AG04450 (cell line): Measurements from ENCODE around the gene MRPL42. TPM values are rescaled to one million over a fixed set of nuclear protein-coding genes. Genes with fewer than 3 reads are reported as not detected.

Experiments used
- CTCF ChIA-PET: fragments of 300-600, 350-600 bp; formaldehyde crosslinking; extraction: SDS; loops from one replicate; lab custom pipeline; 2022; ENCODE audit warnings: antibody characterized with exemption, inconsistent platforms; lab: Charles Lee
- POLR2A ChIA-PET: fragments of 350-600 bp; formaldehyde crosslinking; extraction: SDS; loops from one replicate; lab custom pipeline; 2021; ENCODE audit warnings: antibody characterized with exemption, inconsistent platforms; lab: Yijun Ruan, JAX
- DNase-seq: peaks from one replicate; pipeline ENCODE4 v3.0.0-alpha.2; 2011; ENCODE audit warnings: low read depth, low spot score
- H3K27ac ChIP-seq: one replicate; pipeline ENCODE4 v1.5.1; 2012; ENCODE audit warnings: low read depth, low read length, control low read depth
- H3K27me3 ChIP-seq: one replicate; pipeline ENCODE4 v1.6.0; 2012; ENCODE audit warnings: low read length; ENCODE audit not compliant: control insufficient read depth, insufficient read depth
- H3K4me3 ChIP-seq: 2 replicates; pipeline ENCODE4 v1.5.1; 2011; ENCODE audit warnings: mild to moderate bottlenecking, low read depth, low read length, control low read depth
- H3K9me3 ChIP-seq: 2 replicates; pipeline ENCODE4 v1.5.1; 2012; ENCODE audit warnings: low read length; ENCODE audit not compliant: control insufficient read depth, insufficient read depth
- CTCF ChIP-seq: IDR thresholded peaks from 2 replicates; pipeline ENCODE4 v1.5.1; 2011; ENCODE audit warnings: low read depth, low read length, control low read depth, inconsistent platforms
- polyA plus RNA-seq: library from polyadenylated mRNA; depleted of rRNA; stranded (reverse); fragments of >200 nt; gene quantifications from 2 replicates; pipeline ENCODE4 v1.2.3, GENCODE V29; 2011

The MRPL42 gene
- polyA plus RNA-seq, 1 experiment = 100 TPM

- H3K27ac ChIP-seq = no peak overlapping the region
- no peaks in the 10 kb centered on the region for H3K9me3 ChIP-seq
- DNase-seq = no peak
- no peaks in the 10 kb centered on the region for H3K27me3 ChIP-seq
- ChIA-PET POLR2A (no interaction called here), CTCF (no interaction called here)
- no peak overlapping the region for H3K4me3 ChIP-seq
- no peak for TF ChIP-seq CTCF
These were observed 53.1 kb downstream of the MRPL42 start for GRCh38 chr12:93520454-93520853.

DNA sequence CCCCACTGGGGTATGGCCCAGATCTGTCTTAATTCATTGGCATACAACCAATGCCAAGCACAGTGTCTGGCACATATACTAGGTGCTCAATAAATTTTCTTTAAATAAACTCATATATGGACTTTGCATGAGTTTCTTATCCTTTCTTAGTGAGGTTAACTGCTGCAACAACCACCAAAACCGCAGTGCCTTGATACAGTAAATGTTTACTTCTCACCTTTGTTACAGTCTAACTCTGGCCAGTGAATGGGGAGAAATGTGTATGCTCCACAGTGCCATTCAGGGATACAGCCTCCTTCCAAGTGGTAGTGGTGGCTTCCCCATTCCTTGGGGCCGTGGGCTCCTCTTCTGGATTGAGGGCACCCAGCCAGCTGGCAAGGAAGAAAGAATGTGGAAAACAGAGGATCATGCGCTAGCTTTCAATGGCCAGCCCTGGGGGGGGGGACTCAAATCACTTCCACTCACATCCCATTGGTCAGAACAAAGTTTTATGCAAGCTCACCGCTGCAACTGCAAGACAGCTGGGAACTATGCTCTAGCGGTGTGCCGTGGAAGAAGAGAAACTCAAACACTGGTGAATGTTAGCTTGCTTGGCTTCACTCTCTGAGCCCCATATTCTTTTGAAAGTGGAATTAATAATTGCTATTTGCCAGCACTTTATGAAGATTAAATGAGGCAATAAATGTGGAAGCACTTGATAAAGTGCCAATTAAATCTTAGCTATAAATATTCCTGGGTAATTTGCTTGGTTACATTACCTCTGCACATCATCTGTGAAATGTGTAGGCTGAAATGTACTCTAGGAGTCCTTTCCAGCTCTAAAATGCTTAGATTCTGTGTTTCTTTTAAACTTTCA, 54.1 kb downstream of the MRPL42 start:
- no peak for TF ChIP-seq CTCF
- Histone ChIP-seq H3K4me3 (no peak overlapping the region), H3K9me3 (no peaks in the 10 kb centered on the region), H3K27ac (no peak overlapping the region), H3K27me3 (no peaks in the 10 kb centered on the region)
- ChIA-PET CTCF (interaction anchor here (1.4 to 3.6 kb wide), 2 partner anchors 19 to 580 kb away, joined by 5 to 18 read pairs; no protein-coding TSS in a partner anchor), POLR2A (no interaction called here)
- DNase-seq = no peak

- Histone ChIP-seq H3K4me3 (no peak overlapping the region), H3K27ac (no peak overlapping the region), H3K27me3 (no peaks in the 10 kb centered on the region), H3K9me3 (no peaks in the 10 kb centered on the region)
- ChIA-PET CTCF (interaction anchor here (0.7 to 3.6 kb wide), 3 partner anchors 22 to 577 kb away, joined by 3 to 18 read pairs (median 11); no protein-coding TSS in a partner anchor), POLR2A (no interaction called here)
- no peak for DNase-seq
- TF ChIP-seq CTCF = no peak
These were observed 57.2 kb downstream of the MRPL42 start for GRCh38 chr12:93524386-93525133.

GRCh38 chr12:93526786-93527428, 59.6 kb downstream of the MRPL42 start:
- ChIA-PET CTCF (interaction anchor here (0.6 to 3.2 kb wide), 7 partner anchors 23 to 1827 kb away, joined by 3 to 25 read pairs (median 4); no protein-coding TSS in a partner anchor), POLR2A (interaction anchor here (0.6 to 0.7 kb wide), 2 partner anchors 10 to 12 kb away, joined by 3 to 4 read pairs; no protein-coding TSS in a partner anchor)
- peak; percentile 85 for DNase-seq
- no peaks in the 10 kb centered on the region for H3K9me3 ChIP-seq
- no peaks in the 10 kb centered on the region for H3K27me3 ChIP-seq
- no peak overlapping the region for H3K4me3 ChIP-seq
- no peak for TF ChIP-seq CTCF
- no peak overlapping the region for H3K27ac ChIP-seq
